ENCODE results near the gene CTNNA2.

GRCh38 chr2:80670763-80671162 lies 1157.9 kb downstream of the CTNNA2 start:
- TF ChIP-seq GATA2 (IDR thresholded peaks at IDR 0.05; ENCODE audit: low read depth, low read length), result no peak
- TF ChIP-seq GATA3 (IDR thresholded peaks at IDR 0.05; ENCODE audit: low read depth, low read length), result no peak

All from SH-SY5Y (cell line).